Fibroblast of skin of left quadriceps (primary cell): ENCODE data around the gene UBR3.

ENCODE experiments used
- DNase-seq, 2 experiments: peaks; one replicate each; pipeline ENCODE4 v3.0.0-alpha.2; 2013; ENCODE audit warnings: low read depth in 2 of 2

The UBR3 gene

GRCh38 chr2:169999054-169999453 lies 171.8 kb downstream of the UBR3 start:
- DNase-seq, result peak; percentile 29 to 42

GRCh38 chr2:170002096-170002495 lies 174.8 kb downstream of the UBR3 start:
- DNase-seq, result no peak

GRCh38 chr2:170005702-170006101 lies 178.4 kb downstream of the UBR3 start:
- no peak for DNase-seq

- DNase-seq, result no peak
Observed at GRCh38 chr2:170006587-170007325, 179.5 kb downstream of the UBR3 start.

- DNase-seq, result no peak
Observed at GRCh38 chr2:170009209-170009608, 182.0 kb downstream of the UBR3 start.

GRCh38 chr2:170012773-170013172 lies 185.5 kb downstream of the UBR3 start:
- no peak for DNase-seq

GRCh38 chr2:170013802-170014551 lies 186.7 kb downstream of the UBR3 start:
- DNase-seq, result no peak

GRCh38 chr2:170014769-170015168 lies 187.5 kb downstream of the UBR3 start:
- no peak for DNase-seq

GRCh38 chr2:170017860-170018532 lies 190.7 kb downstream of the UBR3 start:
- DNase-seq, result no peak

- DNase-seq, result no peak
Observed at GRCh38 chr2:170019060-170019805, 192.0 kb downstream of the UBR3 start.

GRCh38 chr2:170020777-170021176 lies 193.5 kb downstream of the UBR3 start:
- no peak for DNase-seq

GRCh38 chr2:170022692-170023091 lies 195.4 kb downstream of the UBR3 start:
- DNase-seq, result peak; percentile 72 to 76

- DNase-seq, result no peak
Observed at GRCh38 chr2:170024721-170025120, 197.5 kb downstream of the UBR3 start.

GRCh38 chr2:170025223-170025622 lies 198.0 kb downstream of the UBR3 start:
- DNase-seq, result no peak

- no peak for DNase-seq
Observed at GRCh38 chr2:170026361-170026760, 199.1 kb downstream of the UBR3 start.

GRCh38 chr2:170029551-170029950 lies 202.3 kb downstream of the UBR3 start:
- no peak for DNase-seq

- DNase-seq, result no peak
Observed at GRCh38 chr2:170030040-170030439, 202.8 kb downstream of the UBR3 start.

GRCh38 chr2:170031288-170031687 lies 204.0 kb downstream of the UBR3 start:
- no peak for DNase-seq

- no peak for DNase-seq
Observed at GRCh38 chr2:170034596-170034995, 207.3 kb downstream of the UBR3 start.

GRCh38 chr2:170038734-170039133 lies 211.5 kb downstream of the UBR3 start:
- DNase-seq, result no peak

GRCh38 chr2:170039401-170040172 lies 212.3 kb downstream of the UBR3 start:
- DNase-seq, result no peak
